GM12892 (cell line): ENCODE results near the gene SYNE2.

Experiments used
- POLR2A ChIP-seq: IDR thresholded peaks from 2 replicates; pipeline ENCODE4 v1.6.1; 2011; ENCODE audit warnings: low read depth, low read length, control low read depth
- POLR2AphosphoS5 ChIP-seq: IDR thresholded peaks from 2 replicates; pipeline ENCODE4 v1.6.1; 2011; ENCODE audit warnings: low read depth, low read length, control low read depth

- TF ChIP-seq POLR2A (no peak), POLR2AphosphoS5 (no peak)
These were observed 368.7 kb downstream of the SYNE2 start for GRCh38 chr14:64221391-64222003.
